CD4-positive, alpha-beta memory T cell (primary cell): ENCODE measurements around the gene INSM2. TPM values are rescaled to one million over a fixed set of nuclear protein-coding genes. Genes with fewer than 3 reads are reported as not detected.

Source experiments
- CTCF ChIA-PET: fragments of 350-600 bp; sonication (Branson Sonifier 250); formaldehyde crosslinking; loops from one replicate; lab custom pipeline; 2021; ENCODE audit warnings: inconsistent platforms; ENCODE audit not compliant: partially characterized antibody; lab: Charles Lee
- POLR2A ChIA-PET: fragments of 350-600 bp; sonication (Branson Sonifier 250); formaldehyde crosslinking; loops from one replicate; lab custom pipeline; 2021; ENCODE audit not compliant: partially characterized antibody; lab: Charles Lee
- DNase-seq, 5 donors: peaks; one replicate each; pipeline versions ENCODE4 v3.0.0 to v3.0.0-alpha.2; 2020 to 2022; ENCODE audit warnings: mixed read lengths in 1 of 5
- H3K27ac ChIP-seq: one replicate; pipeline ENCODE4 v1.7.0; 2013; ENCODE audit warnings: low read depth, low read length
- H3K27me3 ChIP-seq: 2 replicates; pipeline ENCODE4 v1.7.0; 2013; ENCODE audit warnings: mild to moderate bottlenecking, low read length, moderate library complexity; ENCODE audit not compliant: insufficient read depth
- H3K36me3 ChIP-seq: 2 replicates; pipeline ENCODE4 v1.7.0; 2013; ENCODE audit warnings: mild to moderate bottlenecking, low read length, moderate library complexity; ENCODE audit not compliant: insufficient read depth
- H3K4me1 ChIP-seq: 2 replicates; pipeline ENCODE4 v1.7.0; 2013; ENCODE audit warnings: mild to moderate bottlenecking, low read length, moderate library complexity; ENCODE audit not compliant: insufficient read depth
- H3K4me3 ChIP-seq, 2 donors: one replicate each; pipeline ENCODE4 v1.7.0; 2013; ENCODE audit warnings: low read length in 2 of 2, mild to moderate bottlenecking in 1 of 2
- H3K9me3 ChIP-seq, 2 donors: one replicate each; pipeline ENCODE4 v1.7.0; 2013; ENCODE audit warnings: low read length in 2 of 2, control low read depth in 1 of 2; ENCODE audit not compliant: control insufficient read depth in 1 of 2
- H3K27ac Mint-ChIP-seq, 7 donors: one replicate each; pipeline ENCODE4 v1.8.0; 2020 to 2021; ENCODE audit warnings: mixed read lengths in 7 of 7, mild to moderate bottlenecking in 6 of 7, inconsistent platforms in 3 of 7, moderate library complexity in 3 of 7
- H3K27me3 Mint-ChIP-seq, 2 donors: one replicate each; pipeline ENCODE4 v1.8.0; 2020 to 2021; ENCODE audit warnings: mixed read lengths in 2 of 2
- H3K36me3 Mint-ChIP-seq, 2 donors: one replicate each; pipeline ENCODE4 v1.8.0; 2020 to 2021; ENCODE audit warnings: mixed read lengths in 2 of 2, inconsistent platforms in 1 of 2, mild to moderate bottlenecking in 1 of 2
- H3K4me1 Mint-ChIP-seq, 4 donors: one replicate each; pipeline ENCODE4 v1.8.0; 2020 to 2021; ENCODE audit warnings: mixed read lengths in 4 of 4, mild to moderate bottlenecking in 1 of 4
- H3K4me3 Mint-ChIP-seq, 8 donors: one replicate each; pipeline ENCODE4 v1.8.0; 2020 to 2021; ENCODE audit warnings: mixed read lengths in 8 of 8, mild to moderate bottlenecking in 7 of 8, moderate library complexity in 6 of 8, inconsistent platforms in 3 of 8
- H3K9me3 Mint-ChIP-seq, 8 donors: one replicate each; pipeline ENCODE4 v1.8.0; 2020 to 2021; ENCODE audit warnings: mixed read lengths in 8 of 8, mild to moderate bottlenecking in 5 of 8, inconsistent platforms in 3 of 8, moderate library complexity in 1 of 8
- intact Hi-C: fragments of 100-400 bp; cut with micrococcal nuclease; formaldehyde crosslinking; loops from one replicate; pipeline ENCODE4 v1.15.1; 2023
- polyA plus RNA-seq, 2 donors: library from polyadenylated mRNA; unstranded; fragments of 300-500 nt; fragmentation: Illumina TruSeq; gene quantifications; one replicate each; pipeline ENCODE4 v1.2.3, GENCODE V29; 2021
- total RNA-seq, 2 experiments: library from RNA; stranded (reverse); gene quantifications; one replicate each; pipeline ENCODE4 v1.2.3, GENCODE V29; 2021

INSM2 gene
- total and polyA plus RNA-seq, 4 experiments from 2014 or later: not detected

GRCh38 chr14:35543006-35543405 is 9.0 kb downstream of the INSM2 start:
- no peaks in the 10 kb centered on the region for H3K36me3 ChIP-seq
- no peaks in the 10 kb centered on the region for H3K27me3 ChIP-seq
- Mint-ChIP-seq H3K9me3 (no peaks in the 10 kb centered on the region), H3K27ac (no peak overlapping the region), H3K4me3 (no peak overlapping the region), H3K36me3 (peaks cover 23 to 31% of the 10 kb centered on the region in 2 donors), H3K4me1 (no peaks in the 10 kb centered on the region), H3K27me3 (no peaks in the 10 kb centered on the region)
- H3K4me3 ChIP-seq: no peak overlapping the region
- CTCF ChIA-PET: interaction anchor here (1.0 kb wide), 1 partner anchor 9 kb away, joined by 3 read pairs; no protein-coding TSS in a partner anchor
- POLR2A ChIA-PET: no interaction called here
- no peaks in the 10 kb centered on the region for H3K4me1 ChIP-seq
- no peak for DNase-seq
- intact Hi-C loops: no loop called here
- H3K9me3 ChIP-seq: no peaks in the 10 kb centered on the region
- H3K27ac ChIP-seq: no peak overlapping the region

- Mint-ChIP-seq H3K27ac (no peak overlapping the region), H3K9me3 (no peaks in the 10 kb centered on the region), H3K27me3 (no peaks in the 10 kb centered on the region), H3K36me3 (peaks cover 12 to 13% of the 10 kb centered on the region in 2 donors), H3K4me3 (no peak overlapping the region), H3K4me1 (no peaks in the 10 kb centered on the region)
- Histone ChIP-seq H3K27ac (no peak overlapping the region), H3K4me3 (no peak overlapping the region), H3K9me3 (no peaks in the 10 kb centered on the region), H3K4me1 (no peaks in the 10 kb centered on the region), H3K27me3 (no peaks in the 10 kb centered on the region), H3K36me3 (no peaks in the 10 kb centered on the region)
- POLR2A ChIA-PET: no interaction called here
- DNase-seq: no peak
- CTCF ChIA-PET: no interaction called here
- intact Hi-C loops: no loop called here
Observed at GRCh38 chr14:35549551-35549950, 15.6 kb downstream of the INSM2 start.

GRCh38 chr14:35551081-35551480 is 17.1 kb downstream of the INSM2 start:
- Histone ChIP-seq H3K36me3 (no peaks in the 10 kb centered on the region), H3K27ac (no peak overlapping the region), H3K4me3 (no peak overlapping the region), H3K4me1 (no peaks in the 10 kb centered on the region), H3K27me3 (no peaks in the 10 kb centered on the region), H3K9me3 (no peaks in the 10 kb centered on the region)
- intact Hi-C loops: no loop called here
- Mint-ChIP-seq H3K9me3 (no peaks in the 10 kb centered on the region), H3K4me3 (no peak overlapping the region), H3K27me3 (no peaks in the 10 kb centered on the region), H3K36me3 (peaks cover 13 to 15% of the 10 kb centered on the region in 2 donors), H3K4me1 (no peaks in the 10 kb centered on the region), H3K27ac (no peak overlapping the region)
- DNase-seq: no peak
- CTCF ChIA-PET: interaction anchor here (1.1 kb wide), 1 partner anchor 8 kb away, joined by 3 read pairs; no protein-coding TSS in a partner anchor
- POLR2A ChIA-PET: no interaction called here

GRCh38 chr14:35553808-35554207 is 19.8 kb downstream of the INSM2 start:
- no peaks in the 10 kb centered on the region for H3K27me3 Mint-ChIP-seq
- H3K27ac Mint-ChIP-seq: no peak overlapping the region
- no peaks in the 10 kb centered on the region for H3K9me3 Mint-ChIP-seq
- Histone ChIP-seq H3K4me1 (no peaks in the 10 kb centered on the region), H3K27me3 (no peaks in the 10 kb centered on the region), H3K9me3 (no peaks in the 10 kb centered on the region), H3K27ac (no peak overlapping the region), H3K4me3 (no peak overlapping the region), H3K36me3 (no peaks in the 10 kb centered on the region)
- H3K4me3 Mint-ChIP-seq: no peak overlapping the region
- intact Hi-C loops: no loop called here
- H3K4me1 Mint-ChIP-seq: no peaks in the 10 kb centered on the region
- no peak for DNase-seq
- POLR2A ChIA-PET: no interaction called here
- CTCF ChIA-PET: interaction anchor here (0.8 kb wide), 1 partner anchor 20 kb away, joined by 3 read pairs; no protein-coding TSS in a partner anchor
- H3K36me3 Mint-ChIP-seq: peaks cover 6 to 12% of the 10 kb centered on the region in 2 donors

DNA sequence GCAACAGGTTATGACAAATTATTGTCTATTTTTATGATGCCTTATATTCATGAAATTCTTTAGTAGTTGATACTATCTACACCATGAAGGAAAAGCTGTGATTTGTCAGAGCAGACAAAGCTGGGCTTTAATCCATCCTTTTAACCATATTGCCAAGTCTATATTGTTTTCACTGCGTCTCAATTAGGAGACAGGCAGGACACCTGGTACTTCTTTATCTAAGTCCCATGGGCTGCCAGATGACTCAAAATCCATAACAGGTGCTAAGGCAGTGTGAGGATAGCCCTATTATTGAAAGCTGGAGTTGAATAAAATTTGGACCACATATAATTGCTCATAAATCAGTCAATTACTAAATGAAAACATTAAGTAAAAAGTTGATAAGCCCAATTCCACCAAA is 22.6 kb downstream of the INSM2 start:
- no peaks in the 10 kb centered on the region for H3K27me3 ChIP-seq
- H3K9me3 ChIP-seq: no peaks in the 10 kb centered on the region
- POLR2A ChIA-PET: no interaction called here
- Mint-ChIP-seq H3K4me3 (no peak overlapping the region), H3K36me3 (peaks cover 10 to 12% of the 10 kb centered on the region in 2 donors), H3K4me1 (no peaks in the 10 kb centered on the region), H3K27me3 (no peaks in the 10 kb centered on the region), H3K9me3 (no peaks in the 10 kb centered on the region), H3K27ac (no peak overlapping the region)
- no peaks in the 10 kb centered on the region for H3K4me1 ChIP-seq
- DNase-seq: no peak
- intact Hi-C loops: no loop called here
- CTCF ChIA-PET: no interaction called here
- no peak overlapping the region for H3K4me3 ChIP-seq
- no peak overlapping the region for H3K27ac ChIP-seq
- no peaks in the 10 kb centered on the region for H3K36me3 ChIP-seq

DNA sequence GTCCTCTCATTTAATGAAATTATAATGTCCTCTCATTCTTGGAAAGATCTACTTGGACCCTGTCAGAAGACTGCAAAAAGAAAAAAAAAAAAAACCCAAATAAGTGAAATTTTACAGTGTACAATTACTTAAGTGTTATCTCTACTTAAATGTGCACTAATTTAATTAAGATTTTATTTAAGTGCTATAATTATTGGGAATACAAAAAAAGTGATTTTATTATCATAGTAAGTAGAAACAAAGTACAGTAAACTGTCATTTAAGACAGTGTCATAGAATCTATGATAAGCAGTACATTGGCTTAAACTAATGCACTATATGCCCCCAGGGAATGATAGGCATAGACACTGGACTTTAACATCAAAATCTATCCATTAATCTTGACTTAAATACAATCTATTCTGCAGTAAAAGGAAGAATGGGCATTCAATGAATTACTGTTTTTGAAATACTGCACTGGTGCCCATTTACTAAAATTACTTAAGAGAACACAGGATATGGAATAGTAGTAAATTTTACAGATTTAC is 23.3 kb downstream of the INSM2 start:
- DNase-seq: no peak
- intact Hi-C loops: no loop called here
- Histone ChIP-seq H3K4me1 (no peaks in the 10 kb centered on the region), H3K27ac (no peak overlapping the region), H3K4me3 (no peak overlapping the region), H3K27me3 (no peaks in the 10 kb centered on the region), H3K9me3 (no peaks in the 10 kb centered on the region), H3K36me3 (no peaks in the 10 kb centered on the region)
- no peaks in the 10 kb centered on the region for H3K4me1 Mint-ChIP-seq
- ChIA-PET CTCF (no interaction called here), POLR2A (no interaction called here)
- no peaks in the 10 kb centered on the region for H3K27me3 Mint-ChIP-seq
- no peak overlapping the region for H3K4me3 Mint-ChIP-seq
- no peaks in the 10 kb centered on the region for H3K9me3 Mint-ChIP-seq
- H3K36me3 Mint-ChIP-seq: peaks cover 10 to 14% of the 10 kb centered on the region in 2 donors
- H3K27ac Mint-ChIP-seq: no peak overlapping the region

DNA sequence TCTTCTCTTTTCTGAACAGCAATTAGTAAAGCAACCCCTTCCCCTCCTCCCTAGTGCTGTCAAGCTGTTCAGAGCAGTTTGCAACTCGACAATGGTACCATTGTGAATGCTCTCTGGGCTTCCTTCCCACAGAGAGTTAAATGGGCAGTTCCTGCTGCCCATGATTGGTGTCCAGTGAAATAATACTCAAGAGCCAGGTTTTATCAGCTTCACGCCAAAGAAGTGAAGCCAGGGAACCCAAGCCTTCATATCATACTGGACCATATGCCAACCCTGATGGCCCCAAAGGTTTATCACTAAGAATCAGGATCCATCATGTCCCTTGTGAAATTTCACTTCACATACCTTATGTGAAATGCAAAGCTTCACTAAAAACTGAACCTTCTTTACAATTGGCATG is 24.7 kb downstream of the INSM2 start:
- intact Hi-C loops: no loop called here
- H3K27me3 ChIP-seq: no peaks in the 10 kb centered on the region
- H3K36me3 ChIP-seq: no peaks in the 10 kb centered on the region
- H3K27ac Mint-ChIP-seq: no peak overlapping the region
- no peaks in the 10 kb centered on the region for H3K27me3 Mint-ChIP-seq
- H3K4me3 ChIP-seq: no peak overlapping the region
- H3K4me1 ChIP-seq: no peaks in the 10 kb centered on the region
- H3K9me3 Mint-ChIP-seq: no peaks in the 10 kb centered on the region
- DNase-seq: no peak
- no peak overlapping the region for H3K4me3 Mint-ChIP-seq
- no peak overlapping the region for H3K27ac ChIP-seq
- peaks cover 16 to 20% of the 10 kb centered on the region in 2 donors for H3K36me3 Mint-ChIP-seq
- CTCF ChIA-PET: no interaction called here
- POLR2A ChIA-PET: no interaction called here
- H3K4me1 Mint-ChIP-seq: no peaks in the 10 kb centered on the region
- no peaks in the 10 kb centered on the region for H3K9me3 ChIP-seq
